ENCODE measurements around the gene CD38. TPM values are rescaled to one million over a fixed set of nuclear protein-coding genes. Genes with fewer than 3 reads are reported as not detected.
"Not testable (repeated sequence)": the region's sequence is repeated elsewhere in the genome, so short reads cannot be mapped to it uniquely, and the experiment has no call there.

Gene CD38
- 6.1 TPM for total RNA-seq

DNA sequence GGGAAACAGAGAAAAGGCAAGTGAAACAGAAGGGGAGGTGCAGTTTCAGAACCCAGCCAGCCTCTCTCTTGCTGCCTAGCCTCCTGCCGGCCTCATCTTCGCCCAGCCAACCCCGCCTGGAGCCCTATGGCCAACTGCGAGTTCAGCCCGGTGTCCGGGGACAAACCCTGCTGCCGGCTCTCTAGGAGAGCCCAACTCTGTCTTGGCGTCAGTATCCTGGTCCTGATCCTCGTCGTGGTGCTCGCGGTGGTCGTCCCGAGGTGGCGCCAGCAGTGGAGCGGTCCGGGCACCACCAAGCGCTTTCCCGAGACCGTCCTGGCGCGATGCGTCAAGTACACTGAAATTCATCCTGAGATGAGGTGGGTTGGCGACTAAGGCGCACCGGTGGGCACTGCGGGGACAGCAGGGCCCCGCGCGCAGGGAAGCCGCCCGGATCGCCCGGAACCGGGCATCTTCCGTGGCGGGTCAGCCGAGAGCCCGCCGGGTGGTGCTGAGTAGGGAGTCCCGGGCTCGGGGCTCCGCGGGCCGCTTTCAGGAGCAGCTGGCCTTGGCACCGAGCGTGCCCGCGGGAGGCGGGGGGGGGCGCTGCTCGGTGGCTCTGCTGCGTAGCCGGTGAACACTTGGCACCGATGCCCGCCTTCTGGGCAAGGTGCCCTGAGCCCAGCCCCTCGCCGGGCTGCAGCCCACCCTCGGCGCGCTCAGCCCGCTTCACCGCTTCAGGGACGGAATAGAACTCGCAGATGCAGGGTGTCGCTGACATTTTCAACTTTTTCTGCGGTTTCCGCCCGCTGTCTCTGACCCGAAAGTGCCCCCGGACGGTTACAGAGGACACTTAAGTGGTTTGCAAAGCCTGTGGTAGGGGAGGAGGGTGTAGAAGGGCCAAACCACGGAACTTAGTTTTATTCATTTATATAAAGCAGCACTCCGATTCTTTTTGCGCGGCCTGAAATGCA, at the start of gene CD38:
TSS of gene CD38 (plus strand) at position 40 of the 953 bp plus-strand sequence. CDS start at position 127, 87 bp downstream.
- DNase-seq, result no peak

DNA sequence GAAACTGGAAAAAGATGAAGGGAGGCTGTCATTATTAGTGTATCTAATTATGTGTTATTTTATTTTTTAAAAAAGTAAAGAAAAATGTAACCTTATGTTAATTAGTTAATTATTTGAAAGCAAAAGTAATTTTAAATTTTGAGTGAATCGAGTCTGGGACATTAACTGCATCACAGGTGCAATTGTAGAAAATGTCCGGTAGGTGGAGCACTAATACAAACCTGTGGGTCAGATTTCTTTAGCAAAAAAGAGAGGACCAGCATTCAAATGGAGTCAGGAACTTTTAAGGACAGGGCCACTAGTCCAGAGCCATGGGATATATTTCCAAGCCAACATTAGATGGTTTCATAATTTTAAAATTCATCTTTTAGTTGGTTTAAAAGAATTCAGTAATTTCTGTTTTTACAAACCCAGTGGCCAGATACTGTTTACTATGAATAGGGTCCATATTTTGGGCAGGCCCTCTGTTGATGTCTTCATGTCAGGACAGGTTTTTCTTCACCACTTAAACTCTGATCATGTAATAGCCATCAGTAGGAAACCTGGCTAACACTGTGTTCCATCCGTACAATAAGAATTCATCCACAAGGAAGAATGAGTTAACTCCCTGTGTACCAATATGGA, 48.1 kb upstream of the CD38 start:
- DNase-seq, result no peak

GRCh38 chr4:15733061-15733460, 45.1 kb upstream of the CD38 start:
- not testable (repeated sequence) for DNase-seq

GRCh38 chr4:15735536-15735935, 42.6 kb upstream of the CD38 start:
- DNase-seq, result no peak

- no peak for DNase-seq
Observed at GRCh38 chr4:15736514-15737050, 41.5 kb upstream of the CD38 start.

- no peak for DNase-seq
Observed at GRCh38 chr4:15737255-15737654, 40.9 kb upstream of the CD38 start.

GRCh38 chr4:15738877-15739276, 39.3 kb upstream of the CD38 start:
- DNase-seq, result no peak

DNA sequence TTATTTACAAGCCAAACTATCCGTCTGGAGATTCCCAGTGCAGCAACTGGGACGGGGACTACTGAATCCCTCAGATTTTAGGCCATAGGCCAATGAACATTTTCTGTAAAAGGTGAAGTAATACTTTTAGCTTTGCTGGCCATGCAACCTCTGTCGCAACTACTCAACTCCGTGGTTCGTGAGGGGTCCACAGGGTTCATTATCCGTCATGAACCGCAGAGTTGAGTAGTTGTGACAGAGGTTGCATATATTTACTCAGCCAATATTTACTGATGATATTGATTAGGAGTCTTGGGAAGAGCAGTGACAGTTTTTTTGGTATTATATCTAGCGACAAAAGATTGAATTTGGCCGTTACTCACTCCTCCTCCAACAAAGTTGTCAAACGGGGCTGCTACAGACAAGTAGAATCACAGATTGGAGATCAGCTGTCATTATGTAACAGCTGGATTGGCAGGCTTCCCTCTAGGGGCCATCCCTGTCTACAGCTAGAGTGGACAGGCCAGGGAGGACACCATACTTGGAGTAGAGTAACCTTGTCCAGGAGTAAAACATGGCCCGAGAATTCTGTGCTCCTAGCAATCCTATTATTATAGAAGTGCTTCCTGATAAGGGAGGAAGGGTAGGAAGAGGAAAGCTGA, 37.2 kb upstream of the CD38 start:
- no peak for DNase-seq

- no peak for DNase-seq
Observed at GRCh38 chr4:15742083-15742582, 36.0 kb upstream of the CD38 start.

GRCh38 chr4:15742637-15743036, 35.5 kb upstream of the CD38 start:
- DNase-seq, result no peak

- no peak for DNase-seq
Observed at GRCh38 chr4:15744016-15744545, 34.0 kb upstream of the CD38 start.

GRCh38 chr4:15746110-15746509, 32.0 kb upstream of the CD38 start:
- no peak for DNase-seq

GRCh38 chr4:15749001-15749400, 29.1 kb upstream of the CD38 start:
- DNase-seq, result no peak

DNA sequence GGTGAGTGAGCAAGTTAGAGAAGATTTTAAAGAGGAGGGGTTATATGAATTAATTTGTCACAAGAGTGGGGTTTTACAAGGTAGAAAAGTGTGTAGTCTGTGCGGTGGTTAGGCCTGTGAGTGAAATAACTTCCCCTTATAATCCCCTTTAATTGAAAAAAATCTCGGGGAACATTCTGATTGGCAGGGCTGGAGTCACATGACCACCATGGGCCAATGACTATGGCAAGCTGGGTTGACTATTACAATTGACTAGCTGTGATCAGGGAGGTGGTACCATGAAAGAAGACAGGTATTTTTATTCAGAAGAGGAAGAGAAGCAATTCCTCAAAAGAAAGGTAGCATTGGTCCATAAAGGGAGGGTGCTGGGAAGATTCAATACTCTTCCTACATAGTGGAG, 27.0 kb upstream of the CD38 start:
- no peak for DNase-seq

DNA sequence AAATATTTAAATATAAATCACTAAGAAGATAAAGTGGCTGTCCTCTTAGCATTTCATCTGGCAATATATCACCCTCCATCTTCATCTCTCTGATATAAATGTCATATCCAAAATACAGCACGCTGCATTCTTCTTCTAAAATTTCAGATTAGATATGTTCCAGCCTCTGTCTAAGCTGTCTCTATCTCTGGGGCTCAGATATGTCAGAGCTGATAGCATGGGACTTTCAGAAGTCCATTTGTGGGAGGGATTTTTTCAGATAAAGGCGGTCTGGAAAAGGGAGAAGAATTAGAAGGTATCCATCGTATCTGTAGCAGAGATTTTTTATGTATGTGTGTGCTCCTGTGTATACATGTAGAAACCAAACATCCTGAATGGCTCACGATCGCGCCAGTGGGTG, 25.0 kb upstream of the CD38 start:
- no peak for DNase-seq

DNA sequence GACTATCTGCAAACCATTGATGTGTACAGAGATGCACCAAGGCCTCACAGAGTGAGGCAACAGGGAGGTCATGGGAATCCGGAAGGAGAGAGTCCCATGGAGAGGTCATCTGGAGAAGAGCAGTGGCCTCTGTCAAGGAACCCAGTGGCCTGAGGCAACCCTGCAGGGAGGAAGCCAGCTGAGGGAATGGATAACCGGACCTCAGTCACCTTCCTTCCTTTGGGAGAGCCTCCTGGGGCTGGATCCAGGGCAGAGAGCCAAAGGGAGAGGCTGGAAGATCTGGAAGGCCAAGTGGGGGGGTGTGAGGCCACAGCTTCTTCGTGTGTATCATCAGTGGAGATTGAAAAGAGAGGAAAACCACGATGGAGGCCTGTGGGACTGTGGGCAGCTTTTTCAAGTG, 24.3 kb upstream of the CD38 start:
- DNase-seq, result no peak

DNA sequence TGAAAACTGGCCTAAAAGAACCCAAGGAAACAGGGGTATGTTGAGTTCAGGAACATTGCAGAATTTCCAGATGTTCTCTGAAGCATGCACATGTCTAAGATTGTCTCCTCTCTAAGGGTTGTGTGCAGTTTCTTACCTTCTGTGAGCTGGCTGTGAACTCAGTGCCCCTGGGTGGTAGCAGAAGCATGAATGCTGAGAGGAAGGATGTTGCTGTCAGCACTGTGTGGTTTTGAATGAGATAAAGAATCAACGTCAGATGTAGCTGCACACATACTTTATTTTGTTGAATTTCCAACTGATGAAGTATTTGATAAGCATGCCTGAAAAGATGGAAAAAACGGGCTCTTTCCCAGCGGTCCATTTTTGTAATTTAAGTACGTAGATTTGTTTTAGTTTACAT, 23.8 kb upstream of the CD38 start:
- DNase-seq, result no peak

DNA sequence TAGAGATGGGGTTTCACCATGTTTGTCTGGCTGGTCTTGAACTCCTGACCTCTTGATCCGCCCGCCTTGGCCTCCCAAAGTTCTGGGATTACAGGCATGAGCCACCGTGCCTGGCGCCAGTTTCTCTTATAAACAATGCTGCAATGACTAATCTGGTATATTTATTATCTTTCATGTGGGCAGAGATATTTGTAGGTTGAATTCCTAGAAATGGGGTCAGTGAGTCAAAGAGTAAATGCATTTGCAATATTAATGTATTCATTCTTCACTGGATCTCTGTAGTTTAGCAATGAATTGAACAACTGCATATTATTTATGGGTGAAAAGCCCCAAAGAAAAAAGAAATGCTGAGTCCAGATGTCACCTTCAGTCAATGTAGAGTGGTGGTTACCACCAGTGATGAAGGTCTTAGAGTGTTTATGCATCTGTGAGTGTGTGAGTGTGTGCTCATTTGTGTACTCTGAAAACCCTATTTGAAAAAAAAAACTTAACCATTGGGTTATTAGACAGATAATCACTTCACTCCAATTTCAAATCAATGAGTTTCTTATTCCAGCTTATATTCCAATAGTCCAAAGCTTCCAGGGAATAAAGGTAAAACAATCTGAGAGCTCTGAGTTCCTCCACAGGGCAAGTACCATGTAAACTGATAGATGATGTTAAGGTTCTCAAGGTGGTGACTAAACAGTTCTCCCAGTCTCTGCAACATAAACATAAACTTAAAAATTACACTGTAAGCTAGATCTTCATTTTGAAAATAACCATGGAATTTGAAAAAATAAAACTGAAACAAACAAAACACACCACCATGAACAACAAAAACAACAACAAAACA, 22.6 kb upstream of the CD38 start:
- DNase-seq, result no peak

GRCh38 chr4:15756361-15756861, 21.7 kb upstream of the CD38 start:
- DNase-seq, result no peak

- DNase-seq, result no peak
Observed at GRCh38 chr4:15757054-15757453, 21.1 kb upstream of the CD38 start.

DNA sequence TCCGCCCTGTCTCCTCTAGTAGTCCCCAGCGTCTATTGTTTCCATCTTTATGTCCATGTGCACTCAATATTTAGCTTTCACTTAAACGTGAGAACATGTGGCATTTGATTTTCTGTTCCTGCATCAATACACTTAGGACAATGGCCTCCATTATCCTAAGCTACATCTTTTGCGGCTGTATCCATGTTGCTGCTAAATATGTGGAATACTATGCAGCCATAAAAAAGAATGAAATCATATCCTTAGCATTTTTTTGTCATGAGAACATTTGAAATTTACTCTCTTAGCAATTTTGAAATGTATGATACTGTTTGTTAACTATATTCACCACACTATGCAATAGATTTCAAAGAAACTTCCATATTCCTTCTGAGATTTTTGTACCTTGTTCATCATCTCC, 19.8 kb upstream of the CD38 start:
- DNase-seq, result no peak
